ENCODE data around the gene SERPING1. TPM values are rescaled to one million over a fixed set of nuclear protein-coding genes. Genes with fewer than 3 reads are reported as not detected.

The SERPING1 gene
- total and polyA plus RNA-seq, 2 donors (not counting 1 experiment from before 2014, with no cell fraction given): not detected

DNA sequence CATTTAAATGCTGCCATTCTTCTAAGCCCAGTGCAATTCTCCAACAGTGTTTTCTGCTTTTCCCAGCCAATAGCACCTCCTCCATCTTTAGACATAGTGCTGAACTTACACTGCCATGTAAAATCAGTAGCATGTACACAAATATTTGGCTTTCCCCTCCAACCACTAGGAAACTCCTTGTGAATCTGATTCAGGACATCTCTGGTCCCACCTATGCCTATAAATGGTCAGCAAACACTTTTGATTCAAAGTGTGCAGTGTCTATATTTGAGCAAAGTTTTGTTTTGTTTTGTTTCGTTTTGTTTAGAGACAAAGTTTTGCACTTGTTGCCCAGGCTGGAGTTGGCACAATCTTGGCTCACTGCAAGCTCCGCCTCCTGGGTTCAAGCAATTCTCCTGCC, 27.4 kb downstream of the SERPING1 start:
- H3K9me3 Mint-ChIP-seq (ENCODE audit: insufficient read depth): no peaks in the 10 kb centered on the region
- Histone ChIP-seq H2AFZ (ENCODE audit: insufficient read depth, low read depth, low read length, poor library complexity, severe bottlenecking) (no peak overlapping the region), H3K4me3 (ENCODE audit: control extremely low read depth in 1 of 5, extremely low read depth in 1 of 5, insufficient read depth in 1 of 5, low read depth in 2 of 5, low read length in 4 of 5) (no peak overlapping the region), H3K9ac (ENCODE audit: low read length) (no peak overlapping the region), H4K20me1 (ENCODE audit: control insufficient read depth, insufficient read depth, low read length, poor library complexity, severe bottlenecking) (no peaks in the 10 kb centered on the region), H3K4me1 (ENCODE audit: control insufficient read depth in 2 of 2, insufficient read depth in 2 of 2, low read length in 2 of 2) (no peaks in the 10 kb centered on the region), H3K9me3 (ENCODE audit: control extremely low read depth in 1 of 3, control insufficient read depth in 2 of 3, insufficient read depth in 1 of 3, low read length in 2 of 3) (peaks cover 0 to 2% (median under 1%) of the 10 kb centered on the region in 3 donors), H3K79me2 (ENCODE audit: control insufficient read depth, insufficient read depth, low read length) (no peaks in the 10 kb centered on the region), H3K4me2 (replicated peaks; ENCODE audit: low read depth, low read length, poor library complexity, severe bottlenecking) (no peak overlapping the region), H3K27ac (ENCODE audit: low read length in 2 of 2) (no peak overlapping the region), H3K27me3 (replicated peaks in 1 of 4; ENCODE audit: control extremely low read depth in 1 of 4, control insufficient read depth in 3 of 4, insufficient read depth in 4 of 4, low read length in 3 of 4) (no peaks in the 10 kb centered on the region), H3K36me3 (replicated peaks in 1 of 2; ENCODE audit: control extremely low read depth in 1 of 2, control insufficient read depth in 1 of 2, extremely low read depth in 1 of 2, insufficient read depth in 2 of 2, low read length in 1 of 2) (no peaks in the 10 kb centered on the region)
- DNase-seq (no peak), ATAC-seq (ENCODE audit: low read depth) (no peak)
- H3K27me3 Mint-ChIP-seq: peaks cover 26% of the 10 kb centered on the region
- H3K27ac Mint-ChIP-seq: no peak overlapping the region
- WGBS (ENCODE audit: insufficient coverage): no CpG with 5 or more reads among the region's 2 CpGs
- CTCF ChIA-PET: no interaction called here
- H3K4me1 Mint-ChIP-seq: no peaks in the 10 kb centered on the region
- H3K4me3 Mint-ChIP-seq: no peak overlapping the region
- intact Hi-C loops (cut with micrococcal nuclease): no loop called here
- POLR2A ChIA-PET: no interaction called here
- TF ChIP-seq EZH2 (IDR thresholded peaks at IDR 0.05; ENCODE audit: borderline replicate concordance, insufficient read depth, low read depth, low read length, poor library complexity, severe bottlenecking): no peak

DNA sequence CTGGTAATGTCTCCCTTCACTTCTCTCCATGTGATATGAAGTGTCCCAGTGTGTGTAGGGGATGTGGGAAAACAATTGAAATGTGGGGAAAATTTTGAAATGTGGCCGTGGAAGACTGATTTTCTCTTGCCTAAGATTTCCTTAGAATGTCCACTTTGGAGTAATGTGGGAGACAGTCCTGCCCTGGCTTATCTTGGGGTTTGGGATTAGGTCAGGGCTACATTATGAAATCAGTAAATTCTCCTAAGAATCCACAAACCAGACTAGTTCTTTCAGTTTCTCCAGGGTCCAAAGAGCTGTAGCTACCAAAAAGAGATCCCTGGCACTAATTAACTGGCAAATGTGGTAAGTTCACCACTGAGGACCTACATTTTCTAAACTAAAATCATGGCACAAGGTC, 29.4 kb downstream of the SERPING1 start:
- ChIA-PET CTCF (no interaction called here), POLR2A (no interaction called here)
- no peak for ATAC-seq (ENCODE audit: low read depth)
- Histone ChIP-seq H3K4me3 (ENCODE audit: control extremely low read depth in 1 of 5, extremely low read depth in 1 of 5, insufficient read depth in 1 of 5, low read depth in 2 of 5, low read length in 4 of 5) (no peak overlapping the region), H2AFZ (ENCODE audit: insufficient read depth, low read depth, low read length, poor library complexity, severe bottlenecking) (no peak overlapping the region), H3K9ac (ENCODE audit: low read length) (no peak overlapping the region), H3K4me1 (ENCODE audit: control insufficient read depth in 2 of 2, insufficient read depth in 2 of 2, low read length in 2 of 2) (no peaks in the 10 kb centered on the region), H3K79me2 (ENCODE audit: control insufficient read depth, insufficient read depth, low read length) (no peaks in the 10 kb centered on the region), H4K20me1 (ENCODE audit: control insufficient read depth, insufficient read depth, low read length, poor library complexity, severe bottlenecking) (no peaks in the 10 kb centered on the region), H3K4me2 (replicated peaks; ENCODE audit: low read depth, low read length, poor library complexity, severe bottlenecking) (no peak overlapping the region), H3K27ac (ENCODE audit: low read length in 2 of 2) (no peak overlapping the region), H3K36me3 (replicated peaks in 1 of 2; ENCODE audit: control extremely low read depth in 1 of 2, control insufficient read depth in 1 of 2, extremely low read depth in 1 of 2, insufficient read depth in 2 of 2, low read length in 1 of 2) (no peaks in the 10 kb centered on the region), H3K9me3 (ENCODE audit: control extremely low read depth in 1 of 3, control insufficient read depth in 2 of 3, insufficient read depth in 1 of 3, low read length in 2 of 3) (no peaks in the 10 kb centered on the region), H3K27me3 (replicated peaks in 1 of 4; ENCODE audit: control extremely low read depth in 1 of 4, control insufficient read depth in 3 of 4, insufficient read depth in 4 of 4, low read length in 3 of 4) (peaks cover 0 to 1% (median 0%) of the 10 kb centered on the region in 4 experiments)
- H3K9me3 Mint-ChIP-seq (ENCODE audit: insufficient read depth): no peaks in the 10 kb centered on the region
- no peak for TF ChIP-seq EZH2 (IDR thresholded peaks at IDR 0.05; ENCODE audit: borderline replicate concordance, insufficient read depth, low read depth, low read length, poor library complexity, severe bottlenecking)
- TF ChIP-seq, protein P1, sequence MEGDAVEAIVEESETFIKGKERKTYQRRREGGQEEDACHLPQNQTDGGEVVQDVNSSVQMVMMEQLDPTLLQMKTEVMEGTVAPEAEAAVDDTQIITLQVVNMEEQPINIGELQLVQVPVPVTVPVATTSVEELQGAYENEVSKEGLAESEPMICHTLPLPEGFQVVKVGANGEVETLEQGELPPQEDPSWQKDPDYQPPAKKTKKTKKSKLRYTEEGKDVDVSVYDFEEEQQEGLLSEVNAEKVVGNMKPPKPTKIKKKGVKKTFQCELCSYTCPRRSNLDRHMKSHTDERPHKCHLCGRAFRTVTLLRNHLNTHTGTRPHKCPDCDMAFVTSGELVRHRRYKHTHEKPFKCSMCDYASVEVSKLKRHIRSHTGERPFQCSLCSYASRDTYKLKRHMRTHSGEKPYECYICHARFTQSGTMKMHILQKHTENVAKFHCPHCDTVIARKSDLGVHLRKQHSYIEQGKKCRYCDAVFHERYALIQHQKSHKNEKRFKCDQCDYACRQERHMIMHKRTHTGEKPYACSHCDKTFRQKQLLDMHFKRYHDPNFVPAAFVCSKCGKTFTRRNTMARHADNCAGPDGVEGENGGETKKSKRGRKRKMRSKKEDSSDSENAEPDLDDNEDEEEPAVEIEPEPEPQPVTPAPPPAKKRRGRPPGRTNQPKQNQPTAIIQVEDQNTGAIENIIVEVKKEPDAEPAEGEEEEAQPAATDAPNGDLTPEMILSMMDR (IDR thresholded peaks at IDR 0.05): no peak
- no peaks in the 10 kb centered on the region for H3K4me1 Mint-ChIP-seq
- H3K27ac Mint-ChIP-seq: no peak overlapping the region
- no peak overlapping the region for H3K4me3 Mint-ChIP-seq
- no peak for DNase-seq
- intact Hi-C loops (cut with micrococcal nuclease): no loop called here
- WGBS (ENCODE audit: insufficient coverage): no CpG with 5 or more reads among the region's 1 CpG
- peaks cover 36% of the 10 kb centered on the region for H3K27me3 Mint-ChIP-seq
